Measurements from ENCODE around the gene REPIN1.

DNA sequence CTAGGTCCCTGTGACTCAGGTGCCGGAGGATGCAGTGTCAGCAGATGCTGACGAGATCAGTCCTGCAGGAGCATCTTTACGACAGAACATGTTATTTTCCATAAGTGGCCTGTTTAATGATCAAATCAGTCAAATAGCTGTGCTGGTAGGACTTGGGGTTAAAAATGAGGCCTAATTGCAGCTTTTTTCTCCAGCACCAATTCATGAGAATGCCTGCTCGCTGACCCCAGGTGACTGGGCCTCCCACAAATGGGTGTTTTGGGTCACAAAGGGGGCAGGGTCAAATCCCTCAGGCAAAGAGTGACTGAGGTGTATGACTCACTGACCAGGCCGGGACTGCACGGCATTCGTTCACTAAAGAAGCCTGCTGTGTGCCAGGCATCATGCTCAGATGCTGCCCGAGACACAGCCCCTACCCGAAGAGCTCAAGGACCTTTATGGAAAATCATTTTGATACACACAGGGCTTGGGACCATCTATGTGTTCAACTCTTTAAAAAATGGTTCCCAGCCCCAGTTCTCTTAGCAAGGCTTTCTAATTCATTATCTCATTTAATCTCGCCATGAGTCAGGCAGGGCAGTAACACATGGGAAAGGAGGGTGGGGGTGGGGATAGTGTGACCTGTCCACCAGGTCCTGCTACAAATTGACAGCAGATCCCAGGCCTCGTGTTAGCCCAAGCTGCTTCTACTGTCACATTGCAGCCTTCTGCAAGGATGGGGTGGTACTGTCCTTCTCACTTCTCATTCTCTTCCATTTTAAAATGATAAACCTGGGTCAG is 31.6 kb downstream of the REPIN1 start:
- TF ChIP-seq POLR2A (IDR thresholded peaks at IDR 0.05) = no peak
- TF ChIP-seq, protein P1, sequence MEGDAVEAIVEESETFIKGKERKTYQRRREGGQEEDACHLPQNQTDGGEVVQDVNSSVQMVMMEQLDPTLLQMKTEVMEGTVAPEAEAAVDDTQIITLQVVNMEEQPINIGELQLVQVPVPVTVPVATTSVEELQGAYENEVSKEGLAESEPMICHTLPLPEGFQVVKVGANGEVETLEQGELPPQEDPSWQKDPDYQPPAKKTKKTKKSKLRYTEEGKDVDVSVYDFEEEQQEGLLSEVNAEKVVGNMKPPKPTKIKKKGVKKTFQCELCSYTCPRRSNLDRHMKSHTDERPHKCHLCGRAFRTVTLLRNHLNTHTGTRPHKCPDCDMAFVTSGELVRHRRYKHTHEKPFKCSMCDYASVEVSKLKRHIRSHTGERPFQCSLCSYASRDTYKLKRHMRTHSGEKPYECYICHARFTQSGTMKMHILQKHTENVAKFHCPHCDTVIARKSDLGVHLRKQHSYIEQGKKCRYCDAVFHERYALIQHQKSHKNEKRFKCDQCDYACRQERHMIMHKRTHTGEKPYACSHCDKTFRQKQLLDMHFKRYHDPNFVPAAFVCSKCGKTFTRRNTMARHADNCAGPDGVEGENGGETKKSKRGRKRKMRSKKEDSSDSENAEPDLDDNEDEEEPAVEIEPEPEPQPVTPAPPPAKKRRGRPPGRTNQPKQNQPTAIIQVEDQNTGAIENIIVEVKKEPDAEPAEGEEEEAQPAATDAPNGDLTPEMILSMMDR (IDR thresholded peaks at IDR 0.05) = no peak
